ENCODE data around the gene PAX2. TPM values are rescaled to one million over a fixed set of nuclear protein-coding genes. Genes with fewer than 3 reads are reported as not detected.

Gene PAX2
- polyA plus RNA-seq, 2 of the 4 experiments (the other 2 are of a cell fraction) = 0.06 to 0.21 TPM

GRCh38 chr10:100740476-100741377, 4.7 kb upstream of the PAX2 start:
- DNase-seq (ENCODE audit: low read depth in 1 of 2, low spot score in 1 of 2) = no peak
- Histone ChIP-seq H3K4me1 (peaks cover 25% of the 10 kb centered on the region), H3K27ac (no peak overlapping the region), H3K4me3 (no peak overlapping the region), H3K4me2 (no peak overlapping the region; the same call in 2 of the 3 replicates), H3K9me3 (no peaks in the 10 kb centered on the region)
- no peak for ATAC-seq
- no peak for TF ChIP-seq HDAC2 (IDR thresholded peaks at IDR 0.05)
- TF ChIP-seq KDM1A (IDR thresholded peaks at IDR 0.05; ENCODE audit: low read depth) = peak; percentile 42; the same call in 1 of the 2 replicates
- POLR2A ChIA-PET = interaction anchor here (0.5 to 0.6 kb wide), 2 partner anchors 152 to 177 kb away, joined by 3 to 4 read pairs; no protein-coding TSS in a partner anchor
- WGBS (ENCODE audit: missing lambda C conversion rate) = 92% methylated on average over 15 of the region's 16 CpGs
- no peak for FAIRE-seq
- CTCF ChIA-PET = interaction anchor here (0.7 to 10.8 kb wide), 16 partner anchors 8 to 1198 kb away, joined by 3 to 129 read pairs (median 4); partner anchors contain the start of gene HIF1AN

- FAIRE-seq = no peak
- Histone ChIP-seq H3K27ac (no peak overlapping the region), H3K9me3 (no peaks in the 10 kb centered on the region), H3K4me1 (peaks cover 29% of the 10 kb centered on the region), H3K4me2 (no peak overlapping the region), H3K4me3 (no peak overlapping the region)
- TF ChIP-seq JUNB (IDR thresholded peaks at IDR 0.05) (no peak), GATA3 (IDR thresholded peaks at IDR 0.05; ENCODE audit: borderline replicate concordance) (no peak), USF2 (IDR thresholded peaks at IDR 0.05) (no peak), MYC (IDR thresholded peaks at IDR 0.05; ENCODE audit: borderline replicate concordance, low read length) (no peak), NPAS2 (CRISPR knock-in tag; IDR thresholded peaks at IDR 0.05; ENCODE audit: borderline replicate concordance) (no peak), TP53 (CRISPR knock-in tag; IDR thresholded peaks at IDR 0.05) (no peak), HEYL (CRISPR knock-in tag; IDR thresholded peaks at IDR 0.05) (no peak), TFCP2L1 (CRISPR knock-in tag; IDR thresholded peaks at IDR 0.05) (no peak), CHD4 (IDR thresholded peaks at IDR 0.05; ENCODE audit: borderline replicate concordance) (no peak), JUN (IDR thresholded peaks at IDR 0.05) (no peak), FOSL2 (IDR thresholded peaks at IDR 0.05) (no peak), FOSL2 (CRISPR knock-in tag; IDR thresholded peaks at IDR 0.05) (no peak), CTCF (IDR thresholded peaks at IDR 0.05) (no peak), HOXB13 (CRISPR knock-in tag; IDR thresholded peaks at IDR 0.05; ENCODE audit: low read depth) (no peak)
- ChIA-PET CTCF (interaction anchor here (0.7 to 10.8 kb wide), 16 partner anchors 9 to 1199 kb away, joined by 3 to 129 read pairs (median 4); no protein-coding TSS in a partner anchor), POLR2A (interaction anchor here (0.5 to 0.7 kb wide), 3 partner anchors 152 to 206 kb away, joined by 3 to 4 read pairs (median 3); partner anchors contain the start of gene HIF1AN)
- no peak for ATAC-seq
- no peak for DNase-seq (ENCODE audit: low read depth in 1 of 2, low spot score in 1 of 2)
- 84% methylated on average over 30 of the region's 32 CpGs for WGBS (ENCODE audit: missing lambda C conversion rate)
Measured at GRCh38 chr10:100741378-100742075, 3.9 kb upstream of the PAX2 start.

DNA sequence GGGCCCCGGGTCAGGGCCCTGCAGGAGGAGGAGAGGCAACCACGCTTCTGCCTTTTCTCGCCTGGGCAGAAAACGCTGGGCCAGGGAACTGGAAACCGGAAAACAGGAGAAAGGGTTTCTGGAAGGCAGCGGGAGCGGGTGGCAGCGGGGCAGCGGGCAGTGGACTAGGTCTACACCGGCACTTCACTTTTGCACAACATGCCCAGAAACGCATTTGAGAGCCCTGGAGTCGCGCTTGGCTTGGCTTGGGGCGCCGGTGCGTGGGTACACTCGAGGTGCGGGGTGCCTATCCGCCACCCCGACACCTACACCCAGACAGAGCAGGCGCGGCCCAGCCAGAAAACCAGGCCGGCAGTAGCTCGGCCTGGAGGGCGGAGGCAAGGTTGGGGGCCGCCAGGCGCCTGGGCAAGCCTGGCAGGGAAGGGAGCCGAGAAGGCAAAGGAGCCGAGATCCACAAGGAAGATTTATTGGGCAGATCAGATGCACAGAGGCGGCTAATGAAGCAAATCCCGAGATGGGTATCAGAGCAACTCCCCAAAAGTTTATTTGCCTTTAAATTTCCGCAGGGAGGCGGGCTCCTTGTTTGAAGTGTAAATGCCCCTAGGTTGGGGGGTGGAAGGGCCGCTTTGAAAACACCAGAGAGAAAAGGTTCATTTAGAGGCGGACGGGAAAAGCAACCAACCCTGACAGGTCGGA, 3.2 kb upstream of the PAX2 start:
- no peaks in the 10 kb centered on the region for H3K9me3 ChIP-seq
- peaks cover 29% of the 10 kb centered on the region for H3K4me1 ChIP-seq
- no peak overlapping the region for H3K27ac ChIP-seq
- no peak for FAIRE-seq
- ChIA-PET CTCF (interaction anchor here (0.7 to 10.8 kb wide), 27 partner anchors 8 to 400 kb away, joined by 3 to 129 read pairs (median 11); no protein-coding TSS in a partner anchor), POLR2A (no interaction called here)
- DNase-seq (ENCODE audit: low read depth in 1 of 2, low spot score in 1 of 2) = no peak
- 92% methylated on average over 36 of the region's 37 CpGs for whole genome bisulfite sequencing (ENCODE audit: missing lambda C conversion rate)
- no peak overlapping the region for H3K4me2 ChIP-seq
- H3K4me3 ChIP-seq = no peak overlapping the region
- ATAC-seq = no peak
- no peak for TF ChIP-seq HOXB5 (CRISPR knock-in tag; IDR thresholded peaks at IDR 0.05)
- TF ChIP-seq, protein P1, sequence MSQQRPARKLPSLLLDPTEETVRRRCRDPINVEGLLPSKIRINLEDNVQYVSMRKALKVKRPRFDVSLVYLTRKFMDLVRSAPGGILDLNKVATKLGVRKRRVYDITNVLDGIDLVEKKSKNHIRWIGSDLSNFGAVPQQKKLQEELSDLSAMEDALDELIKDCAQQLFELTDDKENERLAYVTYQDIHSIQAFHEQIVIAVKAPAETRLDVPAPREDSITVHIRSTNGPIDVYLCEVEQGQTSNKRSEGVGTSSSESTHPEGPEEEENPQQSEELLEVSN (IDR thresholded peaks at IDR 0.05; ENCODE audit: borderline replicate concordance, low read depth) = no peak
- TF ChIP-seq GATA3 (IDR thresholded peaks at IDR 0.05; ENCODE audit: borderline replicate concordance) = no peak
- no peak for TF ChIP-seq BHLHE40 (IDR thresholded peaks at IDR 0.05; ENCODE audit: low read depth, low read length)
- no peak for TF ChIP-seq PHF8 (IDR thresholded peaks at IDR 0.05; ENCODE audit: borderline replicate concordance, low read depth)
- TF ChIP-seq HMGXB4 (CRISPR knock-in tag; IDR thresholded peaks at IDR 0.05; ENCODE audit: borderline replicate concordance) = no peak
- TF ChIP-seq CHD4 (IDR thresholded peaks at IDR 0.05; ENCODE audit: borderline replicate concordance) = no peak
- TF ChIP-seq, protein P2, sequence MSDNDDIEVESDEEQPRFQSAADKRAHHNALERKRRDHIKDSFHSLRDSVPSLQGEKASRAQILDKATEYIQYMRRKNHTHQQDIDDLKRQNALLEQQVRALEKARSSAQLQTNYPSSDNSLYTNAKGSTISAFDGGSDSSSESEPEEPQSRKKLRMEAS (IDR thresholded peaks at IDR 0.05) = no peak
- no peak for TF ChIP-seq CBX8 (IDR thresholded peaks at IDR 0.05)
- no peak for TF ChIP-seq CEBPB (IDR thresholded peaks at IDR 0.05)
- TF ChIP-seq KDM1A (IDR thresholded peaks at IDR 0.05; ENCODE audit: low read depth) = no peak
- TF ChIP-seq RFX5 (IDR thresholded peaks at IDR 0.05) = no peak
- TF ChIP-seq ZC3H11A (IDR thresholded peaks at IDR 0.05) = no peak

Data from A549 (cell line).